ENCODE results near the gene KIAA0319L. TPM values are rescaled to one million over a fixed set of nuclear protein-coding genes. Genes with fewer than 3 reads are reported as not detected.

Gene KIAA0319L
- total RNA-seq, 2 donors from 2014 or later: 109 to 124 TPM

GRCh38 chr1:35447278-35447677, 109.9 kb downstream of the KIAA0319L start:
- no peak for TF ChIP-seq CTCF (IDR thresholded peaks at IDR 0.05)
- TF ChIP-seq POLR2A (IDR thresholded peaks at IDR 0.05): no peak
- no peak for TF ChIP-seq POLR2AphosphoS5 (IDR thresholded peaks at IDR 0.05)
- intact Hi-C loops (cut with DNase I): loop anchor here (10.0 kb wide), 1 partner anchor 242 kb away; no protein-coding TSS in a partner anchor
- Histone ChIP-seq H3K27me3 (replicated peaks; ENCODE audit: insufficient read depth) (no peaks in the 10 kb centered on the region), H3K9me3 (no peaks in the 10 kb centered on the region), H3K36me3 (peaks cover 0 to 2% of the 10 kb centered on the region in 2 donors), H3K27ac (no peak overlapping the region), H3K4me3 (no peak overlapping the region), H3K4me1 (replicated peaks) (peaks cover 9% of the 10 kb centered on the region)
- DNase-seq (ENCODE audit: low spot score): no peak

GRCh38 chr1:35444519-35444774, 112.8 kb downstream of the KIAA0319L start:
- Histone ChIP-seq H3K36me3 (peaks cover 0 to 2% of the 10 kb centered on the region in 2 donors), H3K4me1 (replicated peaks) (peaks cover 13% of the 10 kb centered on the region), H3K9me3 (no peaks in the 10 kb centered on the region), H3K4me3 (no peak overlapping the region), H3K27me3 (replicated peaks; ENCODE audit: insufficient read depth) (no peaks in the 10 kb centered on the region), H3K27ac (no peak overlapping the region)
- intact Hi-C loops (cut with DNase I): loop anchor here (10.0 kb wide), 1 partner anchor 240 kb away; no protein-coding TSS in a partner anchor
- DNase-seq (ENCODE audit: low spot score): no peak
- TF ChIP-seq POLR2A (IDR thresholded peaks at IDR 0.05) (no peak), CTCF (IDR thresholded peaks at IDR 0.05) (no peak), POLR2AphosphoS5 (IDR thresholded peaks at IDR 0.05) (no peak)

GRCh38 chr1:35443768-35444518, 113.3 kb downstream of the KIAA0319L start:
- Histone ChIP-seq H3K27me3 (replicated peaks; ENCODE audit: insufficient read depth) (no peaks in the 10 kb centered on the region), H3K4me1 (replicated peaks) (peaks cover 13% of the 10 kb centered on the region), H3K27ac (no peak overlapping the region), H3K36me3 (peaks cover 0 to 2% of the 10 kb centered on the region in 2 donors), H3K4me3 (no peak overlapping the region), H3K9me3 (no peaks in the 10 kb centered on the region)
- intact Hi-C loops (cut with DNase I): loop anchor here (10.0 kb wide), 1 partner anchor 239 kb away; no protein-coding TSS in a partner anchor
- no peak for TF ChIP-seq POLR2AphosphoS5 (IDR thresholded peaks at IDR 0.05)
- TF ChIP-seq CTCF (IDR thresholded peaks at IDR 0.05): no peak
- no peak for TF ChIP-seq POLR2A (IDR thresholded peaks at IDR 0.05)
- DNase-seq (ENCODE audit: low spot score): no peak
- WGBS: 76% methylated on average over 5 of the region's 5 CpGs

GRCh38 chr1:35442734-35443133, 114.5 kb downstream of the KIAA0319L start:
- Histone ChIP-seq H3K27ac (no peak overlapping the region), H3K27me3 (replicated peaks; ENCODE audit: insufficient read depth) (no peaks in the 10 kb centered on the region), H3K36me3 (peaks cover 0 to 2% of the 10 kb centered on the region in 2 donors), H3K9me3 (no peaks in the 10 kb centered on the region), H3K4me1 (replicated peaks) (peaks cover 10% of the 10 kb centered on the region), H3K4me3 (no peak overlapping the region)
- TF ChIP-seq CTCF (IDR thresholded peaks at IDR 0.05) (no peak), POLR2A (IDR thresholded peaks at IDR 0.05) (no peak), POLR2AphosphoS5 (IDR thresholded peaks at IDR 0.05) (no peak)
- DNase-seq (ENCODE audit: low spot score): no peak
- 72% methylated on average over 4 of the region's 4 CpGs for WGBS
- intact Hi-C loops (cut with DNase I): loop anchor here (10.0 kb wide), 1 partner anchor 238 kb away; no protein-coding TSS in a partner anchor

Measured in prostate gland (tissue), 2 donors.